Left ventricle myocardium inferior (tissue), 1 donor: Measurements from ENCODE around the gene ABCC6. TPM values are rescaled to one million over a fixed set of nuclear protein-coding genes. Genes with fewer than 3 reads are reported as not detected.
A peak's percentile ranks its signal among the peaks of the same experiment; 100 is the strongest.
"Not testable (repeated sequence)": the region's sequence is repeated elsewhere in the genome, so short reads cannot be mapped to it uniquely, and the experiment has no call there.

Source experiments
- DNase-seq: peaks from one replicate; pipeline ENCODE4 v3.0.0-alpha.2; 2020
- H3K27ac ChIP-seq: fragments of 200-600 bp; replicated peaks from 2 replicates; pipeline ENCODE4 v1.8.0; 2021
- H3K27me3 ChIP-seq: fragments of 200-600 bp; 2 replicates; pipeline ENCODE4 v1.8.0; 2021; ENCODE audit warnings: low read depth
- H3K36me3 ChIP-seq: fragments of 200-600 bp; 2 replicates; pipeline ENCODE4 v1.8.0; 2021
- H3K4me1 ChIP-seq: fragments of 200-600 bp; 2 replicates; pipeline ENCODE4 v1.8.0; 2021
- H3K4me3 ChIP-seq: fragments of 200-600 bp; 2 replicates; pipeline ENCODE4 v1.8.0; 2021; ENCODE audit warnings: mild to moderate bottlenecking, moderate library complexity
- H3K9me3 ChIP-seq: fragments of 200-600 bp; replicated peaks from 2 replicates; pipeline ENCODE4 v1.8.0; 2021
- intact Hi-C: fragments of 100-400 bp; cut with micrococcal nuclease; formaldehyde crosslinking; loops from one replicate; pipeline ENCODE4 v1.11.0; 2022
- long read RNA-seq: library from polyadenylated mRNA; unstranded; transcript quantifications from one replicate; pipeline ENCODE4 v2.0.0, GENCODE V29; 2021
- total RNA-seq: library from RNA; stranded (reverse); fragmentation: NEBNext Ultra II Directional; extraction: Animal tissue kit (Norgen Biotek cat#: 25700); gene quantifications from one replicate; pipeline ENCODE4 v1.2.1, GENCODE V29; 2021
- donor health status: DM: no; HTN: yes; CAD: no; lungs with severe emphysema.

ABCC6 gene
- 1.2 TPM for total RNA-seq
- long read RNA-seq, partial matches to known transcripts = 0 of 1 reads
- long read RNA-seq, other reads (novel, unspliced or antisense) = 1 of 1 reads

DNA sequence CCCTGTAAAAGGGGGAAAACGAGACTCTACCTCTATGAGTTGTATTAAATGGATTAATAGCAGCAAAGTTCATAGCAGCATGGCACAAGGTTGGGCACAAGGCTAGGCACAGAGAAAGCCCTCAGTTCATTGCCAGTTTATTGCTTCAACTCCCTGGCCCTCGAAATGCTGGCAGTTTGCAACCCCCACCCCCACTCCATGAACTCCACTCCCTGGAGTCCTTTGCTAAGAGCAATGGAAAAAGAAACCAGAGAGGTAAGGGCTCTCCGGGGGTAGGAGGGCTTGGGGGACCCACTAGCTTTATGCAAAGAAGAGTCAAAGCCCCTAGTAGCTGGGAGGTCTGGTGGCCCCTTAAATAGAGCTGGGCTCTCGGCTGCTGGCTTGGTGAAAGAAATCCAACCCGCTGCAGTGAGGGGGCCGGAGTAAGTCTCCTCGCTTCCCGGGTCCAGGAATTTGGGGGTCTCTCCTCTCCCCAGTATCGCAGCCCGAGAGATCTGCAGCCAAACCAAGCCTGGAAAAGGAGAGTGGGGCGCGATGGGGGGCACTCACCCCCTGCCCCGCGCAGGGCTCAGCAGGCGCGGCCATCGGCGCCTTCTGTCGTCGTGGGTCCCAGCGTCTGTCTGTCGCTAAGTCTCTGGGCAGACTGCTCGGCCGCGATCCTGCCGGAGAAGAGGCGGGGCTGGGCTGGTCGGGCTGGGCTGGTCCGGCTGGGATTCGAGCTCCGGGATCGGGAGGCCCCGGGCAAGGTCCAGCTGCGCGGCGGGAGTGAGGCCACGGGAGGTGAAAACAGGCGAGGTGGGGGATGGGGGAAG is at the start of gene ABCC6:
TSS of gene ABCC6 (minus strand) at position 645 of the 812 bp plus-strand sequence. CDS start at position 585, 60 bp downstream.
- H3K27me3 ChIP-seq, intact Hi-C loops, H3K27ac ChIP-seq, DNase-seq, H3K9me3 ChIP-seq, H3K36me3 ChIP-seq, H3K4me1 ChIP-seq: not testable (repeated sequence)
- H3K4me3 ChIP-seq = peak within 1 kb of the TSS; percentile 50

DNA sequence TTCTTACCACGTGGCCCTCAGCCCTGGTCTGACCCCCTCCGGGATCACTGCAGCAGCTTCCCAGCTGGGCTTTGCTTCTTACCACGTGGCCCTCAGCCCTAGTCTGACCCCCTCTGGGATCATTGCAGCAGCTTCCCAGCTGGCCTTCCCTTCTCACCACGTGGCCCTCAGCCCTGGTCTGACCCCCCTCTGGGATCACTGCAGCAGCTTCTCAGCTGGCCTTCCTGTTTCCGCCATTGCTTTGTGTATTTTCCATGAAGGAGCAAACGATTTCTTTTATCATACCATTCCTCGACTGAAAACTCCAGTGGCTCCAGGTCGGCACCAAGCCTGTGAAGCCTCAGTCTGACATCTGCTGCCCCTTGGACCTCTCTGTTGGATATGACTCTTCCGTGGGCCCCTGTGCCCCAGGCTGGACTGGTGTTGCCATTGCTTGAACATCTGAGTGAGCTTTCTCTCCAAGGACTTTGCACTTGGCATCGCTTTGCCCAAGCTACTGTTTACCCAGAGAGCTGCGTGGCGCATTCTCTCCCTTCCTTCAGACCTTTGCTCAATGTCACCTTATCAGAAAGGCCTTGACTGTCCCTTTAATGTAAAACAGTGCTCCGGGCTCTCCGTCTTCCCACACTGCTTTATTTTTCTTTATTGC is 49.4 kb upstream of the ABCC6 start:
- intact Hi-C loops, H3K4me3 ChIP-seq, H3K27ac ChIP-seq, H3K4me1 ChIP-seq, DNase-seq, H3K9me3 ChIP-seq, H3K36me3 ChIP-seq, H3K27me3 ChIP-seq: not testable (repeated sequence)

DNA sequence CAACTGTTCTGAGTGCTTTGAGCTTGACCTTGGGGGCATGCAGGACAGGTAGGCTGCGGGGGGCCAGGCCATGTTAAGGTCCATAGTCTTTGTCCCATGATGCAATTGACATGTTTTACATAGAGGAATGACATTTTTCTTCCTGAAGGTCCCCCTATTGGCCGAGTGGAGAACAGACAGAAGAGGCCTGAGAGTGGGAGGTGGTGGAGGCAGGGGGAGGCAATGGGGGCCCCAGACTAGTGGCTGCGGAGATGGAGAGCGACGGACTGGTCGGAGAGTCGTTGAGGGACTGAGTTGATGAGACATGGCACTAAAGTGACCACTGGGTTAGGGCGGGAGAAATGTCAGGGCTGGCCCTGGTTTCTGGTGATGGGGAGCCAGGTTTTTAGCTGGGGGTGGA is 48.4 kb upstream of the ABCC6 start:
- H3K4me3 ChIP-seq, DNase-seq, H3K27ac ChIP-seq, H3K27me3 ChIP-seq, H3K4me1 ChIP-seq, intact Hi-C loops, H3K36me3 ChIP-seq, H3K9me3 ChIP-seq: not testable (repeated sequence)

DNA sequence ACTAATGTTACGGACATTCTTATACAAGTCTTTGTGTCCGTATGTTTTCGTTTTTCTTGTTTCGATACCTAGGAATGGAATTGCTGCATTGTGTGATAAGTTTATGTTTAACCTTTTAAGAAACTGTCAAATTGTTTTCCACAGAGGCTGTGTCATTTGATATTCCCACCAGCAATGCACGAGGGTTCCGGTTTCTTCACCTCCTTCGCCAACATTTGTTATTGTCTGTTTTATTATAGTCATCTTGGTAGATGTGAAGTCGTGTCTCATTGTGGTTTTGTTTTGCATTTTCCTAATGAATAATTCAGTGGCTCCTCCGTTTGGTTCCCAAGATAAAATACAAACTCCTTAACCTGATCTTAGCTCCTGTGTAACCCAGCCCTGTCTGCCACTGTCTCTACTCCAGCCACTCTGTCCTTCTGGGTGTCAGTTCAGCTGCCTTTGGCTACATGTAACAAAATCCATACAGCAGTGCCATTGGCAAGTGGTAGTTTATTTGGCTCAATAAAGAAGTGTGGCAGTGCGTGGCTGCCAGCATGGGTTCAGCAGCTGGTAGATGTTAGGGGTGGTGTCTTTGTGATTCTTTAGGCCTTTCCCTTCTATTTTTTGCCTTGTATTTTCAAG is 45.0 kb upstream of the ABCC6 start:
- intact Hi-C loops = not testable (repeated sequence)

DNA sequence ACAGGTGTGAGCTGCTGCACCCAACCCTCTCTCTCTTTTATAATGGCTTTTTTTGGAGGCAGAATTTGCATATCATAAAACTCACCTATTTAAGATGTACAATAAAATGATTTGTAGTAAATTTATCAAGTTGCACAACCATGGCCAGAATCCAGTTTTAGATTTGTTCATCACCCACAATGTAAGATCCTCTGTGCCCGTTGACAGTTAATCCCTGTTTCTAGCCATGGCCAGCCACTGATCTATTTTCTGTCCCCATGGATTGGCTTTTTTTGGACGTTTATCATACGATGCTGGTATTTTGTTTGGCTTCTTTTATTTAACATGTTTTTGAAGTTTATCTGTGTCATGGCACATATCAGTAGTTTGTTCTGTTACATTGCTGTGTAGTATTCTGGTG is 44.4 kb upstream of the ABCC6 start:
- DNase-seq, intact Hi-C loops, H3K9me3 ChIP-seq, H3K27ac ChIP-seq, H3K27me3 ChIP-seq, H3K4me1 ChIP-seq, H3K36me3 ChIP-seq, H3K4me3 ChIP-seq: not testable (repeated sequence)

More for the DNA sequence above, 45.0 kb upstream of the ABCC6 start:
- H3K27ac ChIP-seq, H3K9me3 ChIP-seq, H3K36me3 ChIP-seq, DNase-seq, H3K4me1 ChIP-seq, H3K4me3 ChIP-seq, H3K27me3 ChIP-seq: not testable (repeated sequence)

DNA sequence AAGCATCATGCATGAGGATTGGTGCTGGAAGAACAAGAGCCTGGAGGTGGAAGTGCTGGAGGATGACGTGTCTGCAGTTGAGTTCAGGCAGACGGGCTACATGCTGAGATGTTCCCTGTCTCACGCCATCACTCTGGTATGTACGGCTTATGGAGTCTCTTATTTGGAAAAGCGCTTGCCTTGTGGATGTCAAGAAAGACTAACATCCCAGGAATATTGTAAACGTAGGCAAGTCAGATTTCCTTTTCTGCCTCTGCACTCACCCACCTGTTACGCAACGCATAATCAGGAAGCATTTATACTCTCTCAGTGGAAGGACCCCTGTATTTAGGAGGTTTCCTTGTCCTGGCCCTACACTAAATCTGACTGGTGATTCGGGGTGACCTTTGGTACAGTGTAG is 41.8 kb upstream of the ABCC6 start:
- DNase-seq, intact Hi-C loops, H3K4me1 ChIP-seq, H3K27me3 ChIP-seq, H3K4me3 ChIP-seq, H3K27ac ChIP-seq, H3K9me3 ChIP-seq: not testable (repeated sequence)
- H3K36me3 ChIP-seq = peaks cover 11% of the 10 kb centered on the region

DNA sequence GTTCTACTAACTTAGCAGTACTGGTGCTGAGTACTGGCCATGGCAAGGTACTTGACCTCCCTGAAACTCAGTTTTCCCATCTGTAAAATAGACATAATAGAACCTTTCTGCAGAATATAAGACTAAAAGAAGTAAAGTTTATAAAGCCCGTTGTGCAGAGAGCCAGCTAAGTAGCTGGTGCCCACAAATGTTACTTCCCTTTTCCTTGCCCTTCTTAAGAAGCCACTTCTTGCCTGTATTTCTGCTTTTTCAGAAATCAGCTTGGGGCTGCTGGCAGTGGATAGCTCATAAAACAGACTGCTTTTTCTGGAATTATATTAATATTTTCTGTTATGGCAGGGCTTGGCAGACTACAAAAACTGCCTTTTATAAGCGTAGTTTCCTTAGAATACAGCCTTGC is 40.7 kb upstream of the ABCC6 start:
- H3K4me1 ChIP-seq, H3K9me3 ChIP-seq, H3K4me3 ChIP-seq, DNase-seq, H3K27ac ChIP-seq, intact Hi-C loops, H3K27me3 ChIP-seq: not testable (repeated sequence)
- H3K36me3 ChIP-seq = peaks cover 11% of the 10 kb centered on the region

DNA sequence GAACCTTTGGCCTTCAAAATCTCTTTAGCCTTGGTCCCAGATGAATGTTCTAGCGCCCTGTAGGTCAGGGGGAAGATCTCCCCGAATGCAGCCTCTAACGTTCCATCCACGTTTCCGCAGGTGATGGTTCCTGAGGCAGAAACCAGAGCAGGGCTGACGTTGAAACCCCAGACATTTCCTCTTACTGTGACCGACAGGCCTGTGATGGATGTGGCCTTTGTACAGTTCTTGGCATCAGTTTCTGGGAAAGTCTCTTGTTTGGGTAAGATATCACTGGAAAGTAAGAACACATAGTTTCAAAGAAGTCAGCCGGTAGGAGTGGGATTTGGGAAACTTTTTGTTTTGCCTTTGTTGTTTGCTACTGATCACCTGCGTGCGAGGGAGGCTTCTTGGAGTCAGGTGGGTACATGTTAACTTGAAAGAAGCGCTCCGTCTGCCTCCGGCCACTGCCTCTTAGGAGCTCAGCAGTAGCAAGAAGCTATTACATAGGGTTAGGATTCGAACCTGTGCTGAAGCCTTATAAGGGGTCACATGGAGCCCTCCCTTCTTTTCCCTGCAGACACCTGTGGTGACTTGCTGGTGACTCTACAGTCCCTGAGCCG is 39.8 kb upstream of the ABCC6 start:
- DNase-seq, H3K27ac ChIP-seq, H3K27me3 ChIP-seq, H3K36me3 ChIP-seq, intact Hi-C loops, H3K9me3 ChIP-seq, H3K4me1 ChIP-seq, H3K4me3 ChIP-seq: not testable (repeated sequence)

DNA sequence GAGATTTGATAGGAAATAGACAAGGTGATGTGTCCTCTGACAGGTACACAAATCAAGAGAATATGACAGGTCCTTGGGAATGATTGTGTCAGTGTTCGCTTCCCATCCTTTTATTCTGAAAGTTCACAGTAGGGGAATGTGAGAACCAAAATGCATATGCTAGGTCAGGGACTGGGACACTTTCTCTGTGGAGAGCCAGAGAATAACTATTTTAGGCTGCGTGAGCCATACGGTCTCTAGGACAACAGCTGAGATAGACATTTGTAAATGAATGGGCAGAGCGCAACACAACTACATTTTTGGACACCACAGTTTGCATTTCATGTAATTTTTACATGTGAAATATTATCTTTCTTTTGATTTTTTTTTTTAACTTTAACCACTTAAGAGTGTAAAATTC is 36.7 kb upstream of the ABCC6 start:
- H3K27ac ChIP-seq, H3K4me1 ChIP-seq, DNase-seq, H3K27me3 ChIP-seq, H3K36me3 ChIP-seq, H3K4me3 ChIP-seq, intact Hi-C loops, H3K9me3 ChIP-seq: not testable (repeated sequence)

DNA sequence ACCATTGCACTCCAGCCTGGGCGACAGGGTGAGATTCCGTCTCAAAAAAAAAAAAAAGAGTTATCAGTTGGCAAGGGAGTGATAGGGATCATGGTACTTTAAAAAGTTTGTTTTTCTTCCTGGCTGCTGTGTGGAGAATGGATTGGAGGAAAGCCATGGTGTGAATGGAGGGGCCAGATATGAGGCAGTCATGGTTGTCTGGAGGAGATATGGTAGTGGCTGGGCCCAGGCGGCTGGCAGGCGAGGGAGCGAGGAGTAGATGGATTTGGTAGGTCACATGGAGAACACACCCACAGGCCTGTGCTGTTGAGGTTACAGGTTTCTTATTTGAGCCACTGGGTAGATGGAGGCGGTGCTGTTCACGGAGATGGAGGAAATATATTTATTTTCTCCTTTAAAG is 35.5 kb upstream of the ABCC6 start:
- H3K9me3 ChIP-seq, H3K27ac ChIP-seq, H3K36me3 ChIP-seq, H3K27me3 ChIP-seq, H3K4me3 ChIP-seq, H3K4me1 ChIP-seq, intact Hi-C loops: not testable (repeated sequence)
- DNase-seq = peak; percentile 24

DNA sequence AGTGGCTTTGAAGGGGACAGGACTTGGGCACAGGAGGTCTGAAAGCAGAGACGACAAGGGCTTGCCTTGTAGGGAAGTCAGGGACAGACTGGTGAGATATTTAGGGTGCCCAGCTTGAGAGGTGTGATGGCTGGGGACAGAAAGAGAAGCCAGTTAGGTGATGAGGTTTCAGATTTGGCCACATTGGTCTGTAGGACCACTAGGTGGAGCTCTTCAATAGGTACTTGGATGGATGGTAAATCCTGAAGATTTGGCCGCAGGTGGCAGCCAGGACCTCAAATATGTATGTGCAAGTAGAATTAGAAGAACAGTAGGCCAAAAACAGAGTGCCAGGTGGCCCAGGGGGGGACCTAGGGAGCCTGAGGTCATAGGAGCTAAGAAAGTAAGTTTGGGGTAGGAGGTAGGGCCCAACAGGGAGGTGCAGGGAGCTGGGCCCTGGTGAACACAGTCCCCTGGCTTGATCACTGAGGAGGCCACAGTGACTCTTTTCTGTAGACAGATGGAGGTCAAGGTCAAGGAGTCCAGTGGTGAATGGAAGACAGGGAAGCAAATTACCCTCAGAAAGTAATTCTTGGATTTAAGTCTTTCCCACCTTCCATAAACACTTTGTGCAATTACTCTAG is 34.1 kb upstream of the ABCC6 start:
- H3K27ac ChIP-seq, H3K9me3 ChIP-seq, H3K4me3 ChIP-seq, H3K36me3 ChIP-seq, DNase-seq, H3K27me3 ChIP-seq, intact Hi-C loops, H3K4me1 ChIP-seq: not testable (repeated sequence)

DNA sequence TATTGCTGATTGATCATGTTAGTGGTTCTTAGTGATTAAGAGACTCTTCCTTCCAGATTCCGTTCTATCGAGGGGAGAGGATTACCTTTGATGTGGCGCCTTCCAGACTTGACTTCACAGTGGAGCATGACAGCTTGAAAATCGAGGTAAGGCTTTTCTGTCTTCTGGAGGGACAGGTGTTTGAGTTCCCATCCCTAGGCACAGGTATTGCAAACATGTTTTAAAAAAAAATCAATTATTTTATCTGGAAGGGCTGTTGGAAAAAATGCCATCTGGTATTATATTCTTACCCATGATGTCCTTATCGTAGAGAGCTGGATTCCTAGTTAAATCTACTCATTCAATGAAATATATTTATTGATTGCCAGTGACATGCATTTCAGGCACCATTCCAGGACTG is 29.1 kb upstream of the ABCC6 start:
- DNase-seq, H3K36me3 ChIP-seq, H3K9me3 ChIP-seq, H3K4me1 ChIP-seq, H3K4me3 ChIP-seq, H3K27ac ChIP-seq, H3K27me3 ChIP-seq, intact Hi-C loops: not testable (repeated sequence)

DNA sequence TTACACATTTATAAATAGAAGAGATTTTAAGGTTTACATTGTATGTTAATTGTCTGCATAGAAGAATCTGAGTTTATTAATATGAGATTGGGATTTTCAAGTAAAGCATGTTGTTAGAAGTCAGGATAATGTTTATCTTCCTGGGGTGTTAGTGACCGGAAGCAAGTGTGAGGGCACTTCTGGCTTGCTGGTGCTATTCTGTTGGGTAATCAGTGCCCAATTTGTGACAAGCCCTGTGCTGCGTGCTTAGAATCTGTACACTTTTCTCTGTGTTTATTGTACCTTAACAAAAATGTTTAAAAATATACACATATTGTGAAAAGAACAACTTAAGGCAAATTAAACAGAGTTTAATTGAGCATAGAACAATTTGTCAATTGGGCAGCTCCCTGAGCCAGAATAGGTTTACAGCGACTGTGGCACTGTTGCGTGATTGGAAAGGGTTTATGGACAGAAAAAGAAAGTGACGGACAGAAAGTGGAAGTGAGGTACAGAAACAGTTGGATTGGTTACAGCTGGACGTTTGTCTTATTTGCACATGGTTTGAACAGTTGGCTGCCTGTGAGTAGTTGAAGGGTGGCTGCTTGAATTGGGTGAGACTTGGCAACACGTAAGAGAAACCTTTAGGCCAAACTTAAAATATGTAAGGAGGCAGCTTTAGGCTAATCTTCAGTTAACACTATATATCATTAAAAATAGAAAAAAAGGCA is 26.5 kb upstream of the ABCC6 start:
- H3K4me1 ChIP-seq, H3K27ac ChIP-seq, intact Hi-C loops, H3K27me3 ChIP-seq, H3K36me3 ChIP-seq, H3K4me3 ChIP-seq, DNase-seq, H3K9me3 ChIP-seq: not testable (repeated sequence)
